T-helper 22 cell (primary cell): ENCODE measurements around the gene CELF4.

ENCODE experiments used
- DNase-seq: peaks from one replicate; pipeline ENCODE4 v3.0.0-alpha.2; 2020; ENCODE audit warnings: low read depth

The CELF4 gene

GRCh38 chr18:37277804-37278203 is 287.8 kb downstream of the CELF4 start:
- no peak for DNase-seq

GRCh38 chr18:37276111-37276890 is 289.3 kb downstream of the CELF4 start:
- DNase-seq: no peak

GRCh38 chr18:37275237-37275741 is 290.3 kb downstream of the CELF4 start:
- no peak for DNase-seq

GRCh38 chr18:37274309-37275236 is 291.0 kb downstream of the CELF4 start:
- no peak for DNase-seq

- DNase-seq: no peak
Measured at GRCh38 chr18:37272841-37273240, 292.8 kb downstream of the CELF4 start.

GRCh38 chr18:37272226-37272625 is 293.4 kb downstream of the CELF4 start:
- DNase-seq: no peak

GRCh38 chr18:37270666-37271052 is 294.9 kb downstream of the CELF4 start:
- no peak for DNase-seq

GRCh38 chr18:37270038-37270665 is 295.4 kb downstream of the CELF4 start:
- no peak for DNase-seq

- no peak for DNase-seq
Measured at GRCh38 chr18:37266290-37266689, 299.3 kb downstream of the CELF4 start.

GRCh38 chr18:37265382-37265781 is 300.2 kb downstream of the CELF4 start:
- no peak for DNase-seq

GRCh38 chr18:37264956-37265355 is 300.6 kb downstream of the CELF4 start:
- no peak for DNase-seq

GRCh38 chr18:37261988-37262387 is 303.6 kb downstream of the CELF4 start:
- DNase-seq: no peak

GRCh38 chr18:37261246-37261840 is 304.3 kb downstream of the CELF4 start:
- DNase-seq: no peak

- no peak for DNase-seq
Measured at GRCh38 chr18:37260367-37261093, 305.1 kb downstream of the CELF4 start.

GRCh38 chr18:37259711-37260110 is 305.9 kb downstream of the CELF4 start:
- no peak for DNase-seq

GRCh38 chr18:37258819-37259218 is 306.8 kb downstream of the CELF4 start:
- DNase-seq: no peak

GRCh38 chr18:37258131-37258530 is 307.5 kb downstream of the CELF4 start:
- no peak for DNase-seq

- no peak for DNase-seq
Measured at GRCh38 chr18:37254973-37255372, 310.6 kb downstream of the CELF4 start.

GRCh38 chr18:37254236-37254754 is 311.3 kb downstream of the CELF4 start:
- DNase-seq: no peak

- no peak for DNase-seq
Measured at GRCh38 chr18:37253394-37254235, 312.0 kb downstream of the CELF4 start.
